Skin epidermis (tissue), 12 donors: ENCODE data around the gene HS6ST1.

Experiments
- H3K27ac ChIP-seq, 21 experiments: fragments of 200-600 bp; sonication (generic) in 11 of 21; one replicate each; pipeline ENCODE4 v1.5.0; 2020; ENCODE audit warnings: mild to moderate bottlenecking in 3 of 21, inconsistent platforms in 2 of 21, moderate library complexity in 2 of 21
- H3K4me3 ChIP-seq, 7 experiments: fragments of 200-600 bp; sonication (generic) in 2 of 7; one replicate each; pipeline ENCODE4 v1.5.0; 2020; ENCODE audit warnings: inconsistent platforms in 2 of 7, mild to moderate bottlenecking in 2 of 7, moderate library complexity in 1 of 7

Gene HS6ST1

DNA sequence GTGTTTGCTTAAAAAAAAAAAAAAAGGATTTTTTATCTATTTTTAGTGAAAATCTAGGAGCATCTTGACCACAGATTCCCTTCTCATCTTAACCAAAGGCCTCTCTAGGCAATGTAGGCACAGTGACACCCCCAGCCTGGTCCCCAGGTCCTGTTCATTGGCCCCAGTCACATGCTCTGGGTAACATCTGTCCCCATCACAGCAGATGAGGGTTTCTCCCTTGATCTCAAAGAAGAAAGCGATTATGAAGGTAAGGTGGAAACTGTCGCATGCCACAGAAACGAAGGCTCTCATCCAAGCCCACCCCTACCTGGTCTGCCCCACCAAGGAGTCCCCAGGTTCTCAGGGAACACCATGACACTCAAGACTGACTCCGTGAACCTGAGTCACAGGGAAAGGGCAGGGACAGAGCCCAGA, 4.7 kb downstream of the HS6ST1 start:
- H3K27ac ChIP-seq = peak overlapping the region in 2 of 21 experiments; percentile 24 to 25
- no peak overlapping the region for H3K4me3 ChIP-seq

DNA sequence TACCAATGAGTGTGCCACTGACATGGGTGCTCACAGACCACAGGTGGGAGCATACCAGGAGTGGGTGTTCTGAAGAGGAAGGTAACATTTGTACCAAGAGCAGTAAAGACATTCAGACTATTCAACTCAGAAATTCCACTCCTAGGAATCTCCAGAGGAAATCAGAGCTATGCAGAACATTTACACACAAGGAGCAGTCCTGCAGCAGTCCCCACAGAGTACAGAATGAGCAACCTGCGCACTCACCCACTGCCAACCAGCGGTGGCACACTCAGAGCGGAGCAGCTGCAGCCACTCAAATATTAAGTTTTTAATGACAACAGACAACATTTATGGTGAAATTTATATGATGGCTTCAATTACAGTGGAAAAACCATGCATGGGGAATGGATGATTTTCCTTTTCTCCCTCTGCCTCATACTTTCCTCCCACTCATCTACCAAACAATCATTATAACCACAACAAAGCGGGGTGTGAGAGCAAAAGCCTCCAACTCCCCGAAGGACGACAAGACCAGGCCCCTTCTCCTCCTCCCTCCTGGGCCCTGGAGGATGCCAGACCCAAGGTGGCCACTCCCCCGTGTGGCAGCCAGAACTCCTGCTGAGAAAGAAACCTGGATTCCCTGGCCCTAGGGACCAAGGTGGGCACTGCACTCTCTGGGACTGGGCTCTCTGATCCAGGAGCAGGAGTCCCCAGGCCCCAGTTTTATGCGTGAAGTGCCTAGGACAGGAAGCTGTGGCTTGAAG, 5.4 kb downstream of the HS6ST1 start:
- H3K4me3 ChIP-seq = no peak overlapping the region
- peak overlapping the region in 2 of 21 experiments; percentile 24 to 25 for H3K27ac ChIP-seq

DNA sequence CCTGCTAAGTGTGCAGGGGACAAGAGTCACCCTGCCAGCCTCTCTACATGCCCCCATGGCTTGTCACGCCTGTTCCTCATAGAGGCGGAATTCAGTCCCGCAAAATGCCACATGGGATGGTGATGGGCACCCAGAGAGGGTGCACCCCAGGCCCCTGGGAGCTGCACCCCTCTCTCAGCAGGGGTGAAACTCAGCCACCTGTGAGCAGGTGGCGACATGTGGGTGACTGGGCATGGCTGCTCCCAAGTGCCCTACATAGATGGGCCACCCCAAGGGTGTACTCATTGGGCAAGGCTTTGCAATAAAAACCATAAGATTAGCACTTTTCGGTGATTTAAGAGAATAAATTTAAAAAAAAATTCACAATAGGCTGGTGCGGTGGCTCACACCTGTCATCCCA, 6.3 kb downstream of the HS6ST1 start:
- H3K4me3 ChIP-seq = no peak overlapping the region
- H3K27ac ChIP-seq = no peak overlapping the region

DNA sequence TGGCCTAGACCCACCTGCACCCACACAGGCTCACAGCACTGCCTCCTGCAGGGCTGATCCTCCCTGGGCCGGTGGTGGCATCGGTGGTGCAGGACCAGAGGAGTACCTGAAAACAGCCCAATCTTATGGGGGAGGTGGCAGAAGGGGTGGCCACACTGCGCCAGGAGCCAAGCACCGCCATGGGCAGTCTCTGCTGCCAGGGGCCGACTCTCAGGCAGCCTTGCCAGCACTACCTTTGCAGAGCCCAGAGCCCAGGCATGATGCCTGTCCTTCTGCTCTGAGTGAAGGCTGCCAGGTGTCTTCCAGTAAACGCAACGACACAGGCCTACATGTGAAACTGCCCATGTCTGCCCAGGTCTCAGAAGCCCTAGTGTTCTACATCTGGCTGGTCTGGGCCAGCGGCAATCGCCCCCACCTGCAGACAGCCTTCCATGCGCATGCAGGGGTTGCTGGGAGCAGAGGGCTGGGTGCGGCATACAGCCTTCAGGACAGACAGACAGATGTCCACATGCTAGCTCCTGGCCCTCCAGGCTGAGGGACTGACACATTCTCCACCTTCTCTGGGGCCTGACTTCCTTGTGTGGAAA, 6.8 kb downstream of the HS6ST1 start:
- no peak overlapping the region for H3K27ac ChIP-seq

DNA sequence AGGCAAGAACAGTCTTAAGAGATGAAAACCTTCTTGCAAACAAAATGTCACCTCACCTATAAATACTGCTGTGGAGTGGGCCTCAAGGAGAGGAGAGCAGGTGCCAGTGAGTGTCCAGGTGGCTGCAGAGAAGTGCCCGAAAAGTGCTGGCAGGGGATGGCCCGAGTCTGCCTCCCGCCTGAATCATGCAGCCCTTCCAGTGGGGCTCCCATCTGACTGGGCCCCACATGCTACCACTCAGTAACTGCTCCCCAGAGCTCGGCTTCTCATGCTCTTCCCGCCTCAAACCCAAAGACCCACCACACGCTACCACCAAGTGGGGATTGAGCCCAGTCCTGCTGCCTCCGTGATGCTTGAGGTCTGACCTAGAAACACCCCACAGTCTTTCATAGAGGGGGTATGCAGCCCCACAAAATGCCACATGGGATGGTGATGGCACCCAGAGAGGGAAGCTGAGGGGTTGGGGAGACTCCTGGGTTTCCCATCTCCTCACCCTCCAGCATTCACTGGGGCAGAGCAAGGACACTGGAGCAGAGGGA, 7.4 kb downstream of the HS6ST1 start:
- H3K27ac ChIP-seq = no peak overlapping the region
- no peak overlapping the region for H3K4me3 ChIP-seq

More for the DNA sequence above, 6.8 kb downstream of the HS6ST1 start:
- no peak overlapping the region for H3K4me3 ChIP-seq

DNA sequence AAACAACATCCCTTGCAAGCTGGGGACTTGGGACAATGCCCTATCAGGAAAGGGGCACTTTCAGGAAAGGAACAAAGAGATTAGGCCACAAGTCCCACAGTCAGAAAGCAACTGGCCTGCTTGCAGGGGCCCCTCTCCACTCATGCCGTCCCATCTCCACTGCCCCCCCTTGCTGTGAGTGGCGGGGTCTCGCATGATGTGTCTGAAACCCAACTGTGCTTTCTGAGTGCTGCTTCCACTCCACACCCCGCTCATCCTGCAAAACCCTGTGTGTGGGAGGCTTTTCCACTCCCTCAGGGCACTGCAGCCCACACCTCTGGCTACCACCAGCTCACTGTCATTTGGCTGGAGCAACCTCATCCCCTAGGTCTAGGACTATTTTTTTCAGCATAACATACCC, 7.9 kb downstream of the HS6ST1 start:
- Histone ChIP-seq H3K27ac (no peak overlapping the region), H3K4me3 (no peak overlapping the region)

DNA sequence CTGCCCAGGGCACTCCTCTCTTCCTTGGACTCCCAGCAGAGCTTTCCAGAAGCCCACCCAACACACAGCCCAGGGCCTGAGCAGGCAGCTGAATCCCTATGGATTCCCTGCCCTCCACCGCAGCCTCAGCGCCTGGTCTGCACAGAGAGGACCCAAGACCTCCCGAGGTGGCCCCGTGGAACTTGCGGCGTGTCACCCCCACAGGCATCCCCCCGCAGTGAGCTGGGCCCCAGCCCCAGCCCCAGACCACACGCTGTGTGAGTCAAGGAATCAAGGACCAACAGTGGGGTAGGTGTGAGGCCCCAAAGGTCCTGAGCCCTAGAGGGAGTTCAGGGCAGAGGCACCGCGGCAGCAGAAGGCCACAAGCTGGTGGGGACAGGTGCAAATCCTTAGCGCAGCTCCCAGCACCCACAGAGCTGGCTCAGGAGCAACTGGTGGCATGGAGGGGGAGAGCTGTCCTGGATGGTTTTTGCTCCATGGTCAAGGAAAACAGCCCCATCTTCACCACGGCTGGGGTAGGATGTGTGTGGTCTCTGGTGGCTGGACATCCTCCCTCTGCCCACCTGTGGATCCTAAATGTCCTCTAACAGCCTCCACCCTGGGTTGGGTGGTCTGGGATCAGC, 8.5 kb downstream of the HS6ST1 start:
- Histone ChIP-seq H3K27ac (no peak overlapping the region), H3K4me3 (no peak overlapping the region)

DNA sequence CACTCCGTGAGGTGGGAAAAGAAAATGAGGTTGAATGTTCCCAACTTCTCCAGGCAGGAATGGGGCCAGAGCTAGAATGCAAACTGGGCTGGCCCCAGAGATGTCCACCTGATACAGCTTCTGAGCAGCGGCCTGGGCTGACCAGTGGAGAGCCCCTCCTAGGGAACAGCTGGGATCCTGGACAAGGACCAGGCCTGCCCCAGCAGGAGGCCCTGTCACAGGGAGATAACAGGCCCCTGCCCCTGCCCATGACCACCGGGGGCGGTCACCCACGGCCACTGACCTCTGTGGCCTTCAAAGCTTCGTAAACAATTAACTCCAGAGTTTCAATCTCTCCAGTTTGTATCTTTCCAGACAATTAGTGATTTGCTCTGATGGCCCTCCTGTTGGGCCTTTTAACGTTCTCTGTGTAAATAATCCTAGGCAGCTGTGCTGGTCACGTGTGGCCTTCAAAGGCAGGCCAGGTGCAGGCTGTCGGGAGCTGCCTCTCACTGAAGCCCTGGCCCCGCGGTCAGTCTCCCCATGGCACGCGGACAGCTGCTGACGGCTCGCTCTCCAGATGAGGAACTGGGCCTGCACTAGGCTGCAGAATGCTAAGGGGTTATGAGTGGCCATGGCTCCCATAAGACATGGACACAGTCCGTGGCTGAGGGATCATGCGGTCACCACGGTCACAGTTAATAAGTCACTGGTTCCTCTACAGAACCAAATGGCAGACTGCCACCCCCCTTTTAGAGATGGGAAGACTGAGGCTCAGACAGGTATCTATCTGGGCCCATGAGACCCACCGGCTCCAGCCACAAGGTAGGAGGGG, 9.2 kb downstream of the HS6ST1 start:
- H3K27ac ChIP-seq = no peak overlapping the region
- no peak overlapping the region for H3K4me3 ChIP-seq

DNA sequence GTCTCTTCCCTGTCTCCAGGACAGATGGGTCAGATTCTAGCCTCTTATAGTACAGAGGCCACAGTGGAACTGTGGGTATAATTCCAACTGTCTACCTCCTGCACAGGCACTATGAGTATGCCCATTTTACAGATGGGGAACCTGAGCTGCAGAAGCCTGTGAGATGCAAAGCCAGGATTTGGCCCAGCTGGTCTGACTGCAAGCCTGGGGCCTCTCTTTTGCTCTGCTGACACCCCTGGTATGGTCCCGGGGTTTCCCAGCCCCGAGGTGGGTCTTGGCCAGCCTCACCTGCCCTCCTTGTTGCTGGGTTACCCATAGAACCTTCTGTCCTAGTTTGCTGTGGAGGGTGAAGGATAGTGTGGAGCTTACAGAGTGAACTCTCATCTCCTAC, 9.8 kb downstream of the HS6ST1 start:
- no peak overlapping the region for H3K27ac ChIP-seq

DNA sequence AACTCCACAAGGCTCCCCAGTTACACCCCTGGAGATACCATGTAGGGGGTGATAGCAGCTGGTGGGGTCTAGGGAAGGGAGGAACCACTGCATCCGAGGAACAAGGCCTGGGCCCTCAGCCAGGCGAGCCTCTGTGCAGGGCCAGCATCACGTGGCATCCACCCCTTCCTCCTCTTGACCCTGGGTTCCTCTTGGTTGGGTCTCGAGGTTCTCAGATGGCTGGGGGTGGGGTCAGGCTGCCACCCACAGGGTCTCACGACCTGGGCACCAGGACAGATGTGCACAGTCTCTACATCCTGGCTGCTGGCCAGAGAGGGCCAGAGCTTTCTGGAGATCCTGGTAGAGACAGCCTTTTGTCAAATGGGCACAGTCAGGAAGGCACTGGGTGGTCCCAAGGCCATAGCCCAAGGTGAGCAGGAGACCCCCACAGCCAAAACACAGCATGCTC, 10.4 kb downstream of the HS6ST1 start:
- H3K4me3 ChIP-seq = no peak overlapping the region
- H3K27ac ChIP-seq = no peak overlapping the region

More for the DNA sequence above, 9.8 kb downstream of the HS6ST1 start:
- no peak overlapping the region for H3K4me3 ChIP-seq

DNA sequence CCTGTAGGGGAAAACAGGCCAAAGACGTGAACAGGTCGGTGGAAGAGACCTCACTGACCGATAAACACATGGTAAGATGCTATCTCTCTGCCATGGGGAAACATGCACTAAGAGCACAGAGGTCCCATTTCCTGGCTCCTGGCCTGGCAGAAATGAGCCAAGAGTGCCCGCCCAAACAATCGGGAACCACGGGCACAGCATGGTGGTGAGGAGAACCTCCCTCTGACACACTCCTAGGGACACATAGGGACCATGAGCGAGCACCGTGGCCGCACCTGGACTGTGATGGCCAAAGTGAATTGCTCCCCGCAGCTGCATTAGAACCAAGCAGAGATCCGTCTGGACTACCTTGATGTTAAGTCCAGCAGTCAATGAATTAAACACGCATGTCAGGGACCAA, 11.1 kb downstream of the HS6ST1 start:
- no peak overlapping the region for H3K4me3 ChIP-seq

DNA sequence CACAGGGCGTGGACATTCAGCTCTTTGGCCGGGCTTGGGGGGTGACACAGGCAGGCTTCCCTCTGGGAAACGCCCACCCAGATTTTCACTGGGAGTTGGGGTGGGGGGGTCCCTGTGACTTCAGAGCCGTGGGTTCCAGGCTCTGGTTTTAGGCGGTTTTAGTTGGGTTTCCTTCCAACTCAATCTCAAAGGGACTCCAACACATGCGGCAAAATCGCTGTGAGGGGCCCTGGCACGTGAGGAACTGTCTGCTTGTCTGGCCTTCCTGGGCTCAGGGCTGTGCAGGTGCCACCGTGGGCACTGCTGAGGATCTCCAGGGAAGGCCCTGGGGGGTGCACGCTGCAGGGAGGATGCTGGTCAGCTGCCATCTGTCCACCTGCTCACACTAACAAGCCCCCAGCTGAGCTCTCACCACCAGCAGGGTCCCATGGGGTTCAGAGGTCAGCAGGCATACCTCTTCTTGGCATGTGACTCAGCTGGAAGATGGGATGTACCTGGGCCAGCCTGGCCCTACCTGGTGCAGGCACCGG, 11.7 kb downstream of the HS6ST1 start:
- Histone ChIP-seq H3K4me3 (no peak overlapping the region), H3K27ac (peak overlapping the region in 14 of 21 experiments; percentile 65 to 91 (median 84))

More for the DNA sequence above, 11.1 kb downstream of the HS6ST1 start:
- H3K27ac ChIP-seq = peak overlapping the region in 1 of 21 experiments; percentile 65

DNA sequence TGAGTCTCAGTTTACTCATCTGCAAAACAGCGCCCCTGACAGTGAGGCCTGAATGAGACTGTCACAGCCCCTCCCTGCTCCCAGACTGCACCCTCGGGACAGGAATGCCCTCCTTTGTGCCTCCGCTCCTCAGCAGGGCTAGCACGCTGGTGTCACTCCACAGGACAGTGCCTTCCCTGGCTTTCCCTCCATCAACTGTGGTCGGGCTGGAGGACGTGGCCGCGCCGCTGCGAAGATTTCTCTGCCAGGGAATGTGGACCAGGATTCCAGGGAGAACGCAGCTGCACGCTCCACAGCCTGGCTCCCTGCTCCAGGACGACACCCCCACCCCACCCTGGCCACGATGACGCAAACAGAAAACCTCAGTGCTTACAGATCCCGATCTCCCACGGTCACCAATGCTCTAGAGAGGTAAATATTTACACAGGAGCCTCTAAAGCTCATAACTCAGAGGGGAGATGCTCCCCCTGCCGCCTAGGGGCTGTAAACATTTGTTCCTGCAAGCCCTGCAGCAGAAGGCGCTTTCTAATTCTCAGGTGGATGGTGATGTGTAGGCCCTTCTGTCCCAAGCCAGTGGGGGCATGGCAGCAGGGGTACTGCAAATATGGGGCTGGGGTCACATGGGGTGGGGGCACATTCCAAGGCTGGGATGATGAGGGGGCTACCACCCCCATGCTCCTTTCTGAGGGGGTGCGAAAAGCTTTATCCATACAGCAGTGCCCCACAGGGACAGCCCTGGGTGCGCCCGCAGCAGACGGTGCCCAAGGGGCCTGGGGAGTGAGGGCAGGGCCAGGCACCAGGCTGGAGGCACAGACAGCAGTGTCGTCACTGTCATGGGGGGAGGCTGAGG, 12.4 kb downstream of the HS6ST1 start:
- H3K27ac ChIP-seq = peak overlapping the region in 20 of 21 experiments; percentile 48 to 91 (median 84)
- peak overlapping the region in 1 of 7 experiments; percentile 2 for H3K4me3 ChIP-seq

DNA sequence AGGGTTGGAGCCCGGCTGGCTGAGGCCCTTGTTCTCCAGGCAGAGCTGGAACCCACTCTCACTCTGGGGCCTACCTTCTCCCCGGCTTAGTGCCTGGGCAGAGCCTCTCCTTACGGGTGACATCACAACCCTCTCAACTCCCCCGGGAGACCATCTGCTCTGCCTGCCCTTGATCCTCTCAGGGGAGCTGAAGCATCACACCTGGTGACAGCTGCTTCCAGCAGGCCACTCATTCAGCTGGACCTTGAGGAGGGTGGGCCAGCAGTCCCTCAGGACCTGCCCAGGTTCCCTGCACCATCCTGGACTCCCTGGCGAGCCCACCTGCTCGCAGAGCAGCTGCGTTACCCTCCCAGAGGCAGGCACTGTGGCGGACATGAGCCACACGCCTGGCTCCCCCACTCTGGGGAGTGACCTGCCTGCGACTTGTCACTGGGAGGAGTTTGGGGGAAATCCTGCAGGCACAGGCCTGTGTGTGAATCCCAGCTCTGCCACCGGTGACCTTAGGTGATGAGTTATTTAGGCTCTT, 13.1 kb downstream of the HS6ST1 start:
- Histone ChIP-seq H3K4me3 (peak overlapping the region in 1 of 7 experiments; percentile 2), H3K27ac (peak overlapping the region in 20 of 21 experiments; percentile 48 to 91 (median 84))

DNA sequence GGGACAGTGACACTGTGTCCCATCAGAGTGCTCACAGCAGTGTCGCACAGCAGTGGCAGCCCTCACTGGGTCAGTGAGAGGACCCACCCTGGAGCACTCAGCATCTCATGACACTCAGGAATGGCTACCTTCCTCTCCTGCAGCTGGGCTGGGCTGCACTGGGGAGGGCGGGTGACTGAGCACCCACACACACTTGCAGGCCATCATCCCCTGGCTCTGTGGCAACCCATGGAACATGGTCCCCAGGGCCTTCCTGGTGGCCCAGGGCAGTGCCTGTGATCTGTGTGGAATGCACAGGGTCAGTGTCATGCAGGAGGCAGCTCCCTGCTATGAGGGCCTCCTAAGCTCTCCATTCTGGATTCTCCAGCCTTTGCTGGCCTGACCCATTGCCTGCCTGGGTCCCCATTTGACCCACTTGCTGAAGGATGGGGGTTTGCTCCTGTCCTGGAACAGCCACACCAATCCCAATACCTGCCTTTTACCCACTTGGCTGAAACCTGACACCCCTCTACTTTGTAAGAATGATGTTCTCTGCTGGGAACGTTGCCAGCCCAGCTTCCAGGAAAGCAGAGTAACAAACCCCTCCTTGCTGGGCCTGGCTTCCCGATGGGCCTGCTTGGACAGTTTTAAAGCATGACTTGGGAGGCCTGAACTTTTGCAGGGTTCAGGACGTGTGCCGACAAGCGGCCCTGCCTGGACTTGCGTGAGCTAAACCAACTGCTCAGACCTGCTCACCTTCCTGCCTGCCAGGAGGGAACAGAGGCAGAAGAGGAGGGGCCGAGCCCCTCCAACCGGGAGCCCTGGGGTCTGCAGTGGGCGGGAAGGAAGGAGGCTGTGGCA, 13.7 kb downstream of the HS6ST1 start:
- Histone ChIP-seq H3K27ac (peak overlapping the region in 20 of 21 experiments; percentile 48 to 91 (median 84)), H3K4me3 (peak overlapping the region in 1 of 7 experiments; percentile 2)

DNA sequence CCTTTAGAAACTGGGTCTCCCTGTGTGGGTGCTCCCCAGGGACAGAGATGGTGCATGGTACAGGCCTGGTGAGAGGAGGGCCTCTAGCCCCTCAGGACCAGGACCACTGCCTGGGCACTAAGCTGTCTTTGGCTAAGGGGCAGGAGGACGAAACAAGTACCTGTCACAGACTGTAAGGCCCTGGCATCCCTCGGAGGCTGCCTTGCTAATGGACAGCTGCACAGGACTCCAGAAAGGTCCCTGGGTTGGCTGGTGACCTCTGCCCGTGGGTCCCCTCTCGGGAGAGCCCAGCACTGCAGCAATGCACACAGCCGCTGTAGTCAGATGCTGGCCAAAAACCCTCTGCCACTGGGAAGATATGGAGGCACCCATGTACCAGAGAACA, 14.3 kb downstream of the HS6ST1 start:
- Histone ChIP-seq H3K4me3 (no peak overlapping the region), H3K27ac (peak overlapping the region in 15 of 21 experiments; percentile 23 to 89 (median 79))

DNA sequence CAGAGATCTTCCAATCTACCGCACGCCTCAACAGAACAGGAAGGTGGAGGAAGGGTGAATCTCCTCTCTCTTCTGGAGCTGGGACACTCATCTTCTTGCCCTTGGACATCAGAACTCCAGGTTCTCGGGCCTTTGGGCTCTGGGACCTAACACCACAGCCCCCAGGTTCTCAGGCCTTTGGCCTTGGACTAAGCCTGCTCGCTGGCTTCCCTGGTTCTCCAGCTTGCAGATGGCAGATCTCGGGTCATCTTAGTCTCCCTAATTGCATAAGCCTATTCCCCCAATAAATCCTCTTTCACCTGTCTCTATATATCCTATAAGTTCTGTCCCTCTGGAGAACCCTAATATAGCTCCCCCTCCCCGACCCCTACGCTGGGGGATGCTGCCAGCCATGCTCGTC, 14.8 kb downstream of the HS6ST1 start:
- H3K4me3 ChIP-seq = no peak overlapping the region
- H3K27ac ChIP-seq = peak overlapping the region in 7 of 21 experiments; percentile 6 to 89 (median 69)
